Astrocyte of the hippocampus (primary cell): ENCODE measurements around the gene SNRPD1.
A peak's percentile ranks its signal among the peaks of the same experiment; 100 is the strongest.
"Not testable (repeated sequence)": the region's sequence is repeated elsewhere in the genome, so short reads cannot be mapped to it uniquely, and the experiment has no call there.

ENCODE experiments used
- DNase-seq: peaks from one replicate; pipeline ENCODE4 v3.0.0; 2011; ENCODE audit warnings: low read depth, low spot score

The SNRPD1 gene

GRCh38 chr18:21612125-21613039 is at the start of gene SNRPD1:
TSS of gene SNRPD1 (plus strand) at chr18:21612314. CDS start at chr18:21612430, 116 bp downstream.
- DNase-seq: peak; percentile 97

GRCh38 chr18:21571772-21572171 is 40.3 kb upstream of the SNRPD1 start:
- DNase-seq: no peak

GRCh38 chr18:21575656-21576055 is 36.5 kb upstream of the SNRPD1 start:
- DNase-seq: no peak

- DNase-seq: no peak
These were observed 27.7 kb upstream of the SNRPD1 start for GRCh38 chr18:21584391-21584790.

- DNase-seq: not testable (repeated sequence)
These were observed 19.8 kb upstream of the SNRPD1 start for GRCh38 chr18:21592361-21592760.

- no peak for DNase-seq
These were observed 18.4 kb upstream of the SNRPD1 start for GRCh38 chr18:21593540-21594257.

- no peak for DNase-seq
These were observed 14.5 kb upstream of the SNRPD1 start for GRCh38 chr18:21597620-21598019.

GRCh38 chr18:21598726-21599584 is 13.2 kb upstream of the SNRPD1 start:
- DNase-seq: no peak

- peak; percentile 22 for DNase-seq
These were observed 12.3 kb upstream of the SNRPD1 start for GRCh38 chr18:21599585-21600525.

- DNase-seq: peak; percentile 99
These were observed 11.3 kb upstream of the SNRPD1 start, which contains the start of gene ESCO1 for GRCh38 chr18:21600526-21601410. TSS of gene ESCO1 (minus strand) at chr18:21600704. CDS start at chr18:21574843, 25,861 bp downstream.

GRCh38 chr18:21602299-21602587 is 9.9 kb upstream of the SNRPD1 start:
- DNase-seq: no peak

GRCh38 chr18:21604671-21605070 is 7.4 kb upstream of the SNRPD1 start:
- no peak for DNase-seq

GRCh38 chr18:21605213-21605612 is 6.9 kb upstream of the SNRPD1 start:
- DNase-seq: no peak

GRCh38 chr18:21611401-21612124 is 551 bp upstream of the SNRPD1 start:
- DNase-seq: not testable (repeated sequence)

- DNase-seq: not testable (repeated sequence)
These were observed 9.5 kb downstream of the SNRPD1 start for GRCh38 chr18:21621640-21622039.

GRCh38 chr18:21629089-21629832 is 17.1 kb downstream of the SNRPD1 start:
- no peak for DNase-seq

GRCh38 chr18:21632393-21632792 is 20.3 kb downstream of the SNRPD1 start:
- DNase-seq: no peak

- no peak for DNase-seq
These were observed 22.6 kb downstream of the SNRPD1 start for GRCh38 chr18:21634588-21635199.
